GM18505 (cell line): ENCODE results near the gene SNX6.

Experiments used
- ATAC-seq: cut with Tn5 transposase; IDR thresholded peaks from one replicate; pipeline ENCODE4 v1.9.1; 2021; ENCODE audit not compliant: unreplicated experiment
- POLR2A ChIP-seq: IDR thresholded peaks from 4 replicates; pipeline ENCODE4 v1.6.1; 2011; ENCODE audit warnings: borderline replicate concordance; ENCODE audit not compliant: insufficient read depth, insufficient read length; ENCODE audit errors: extremely low read depth

Gene SNX6

GRCh38 chr14:34620115-34620514, 9.8 kb downstream of the SNX6 start:
- no peak for TF ChIP-seq POLR2A
- ATAC-seq: no peak

GRCh38 chr14:34619471-34619870, 10.5 kb downstream of the SNX6 start:
- no peak for TF ChIP-seq POLR2A

GRCh38 chr14:34616360-34616759, 13.6 kb downstream of the SNX6 start:
- ATAC-seq: no peak
- no peak for TF ChIP-seq POLR2A

More at GRCh38 chr14:34619471-34619870, 10.5 kb downstream of the SNX6 start:
- ATAC-seq: no peak

GRCh38 chr14:34615507-34615906, 14.4 kb downstream of the SNX6 start:
- no peak for TF ChIP-seq POLR2A
- no peak for ATAC-seq

- no peak for TF ChIP-seq POLR2A
- no peak for ATAC-seq
These were observed 15.3 kb downstream of the SNX6 start for GRCh38 chr14:34614638-34615037.

- no peak for ATAC-seq
- no peak for TF ChIP-seq POLR2A
These were observed 19.8 kb downstream of the SNX6 start for GRCh38 chr14:34610101-34610500.

GRCh38 chr14:34605461-34605860, 24.5 kb downstream of the SNX6 start:
- no peak for ATAC-seq
- no peak for TF ChIP-seq POLR2A

GRCh38 chr14:34604995-34605394, 25.0 kb downstream of the SNX6 start:
- TF ChIP-seq POLR2A: no peak
- no peak for ATAC-seq

- no peak for TF ChIP-seq POLR2A
- no peak for ATAC-seq
These were observed 33.1 kb downstream of the SNX6 start for GRCh38 chr14:34596891-34597290.

- no peak for TF ChIP-seq POLR2A
- ATAC-seq: no peak
These were observed 36.1 kb downstream of the SNX6 start for GRCh38 chr14:34593740-34594375.

- TF ChIP-seq POLR2A: no peak
- no peak for ATAC-seq
These were observed 37.3 kb downstream of the SNX6 start for GRCh38 chr14:34592623-34593022.

GRCh38 chr14:34583525-34583924, 46.4 kb downstream of the SNX6 start:
- no peak for TF ChIP-seq POLR2A
- no peak for ATAC-seq

GRCh38 chr14:34582117-34582680, 47.7 kb downstream of the SNX6 start:
- ATAC-seq: no peak
- no peak for TF ChIP-seq POLR2A

GRCh38 chr14:34580381-34580780, 49.6 kb downstream of the SNX6 start:
- no peak for TF ChIP-seq POLR2A
- ATAC-seq: no peak
